Smooth muscle cell (in vitro differentiated cells): Measurements from ENCODE around the gene FERMT1. TPM values are rescaled to one million over a fixed set of nuclear protein-coding genes. Genes with fewer than 3 reads are reported as not detected.

Experiments used
- DNase-seq: peaks from one replicate; lab custom pipeline; 2025; ENCODE audit not compliant: unreplicated experiment; lab: John Stamatoyannopoulos, UW
- H2AFZ ChIP-seq: fragments of 200-600 bp; sonication (generic); 2 replicates; pipeline ENCODE4 v1.6.0; 2016; ENCODE audit warnings: antibody characterized with exemption, low read depth, mild to moderate bottlenecking
- H3F3A ChIP-seq: fragments of 200-600 bp; sonication (generic); 2 replicates; pipeline ENCODE4 v1.6.0; 2017; ENCODE audit warnings: antibody characterized with exemption, low read depth
- H3K27ac ChIP-seq: fragments of 200-600 bp; sonication (generic); 2 replicates; pipeline ENCODE4 v1.5.1; 2016; ENCODE audit warnings: low read depth, mild to moderate bottlenecking
- H3K27me3 ChIP-seq: fragments of 200-600 bp; sonication (generic); 2 replicates; pipeline ENCODE4 v1.6.1; 2016; ENCODE audit warnings: low read depth, mild to moderate bottlenecking
- H3K36me3 ChIP-seq: fragments of 200-600 bp; sonication (generic); 2 replicates; pipeline ENCODE4 v1.5.1; 2016; ENCODE audit warnings: low read depth
- H3K4me1 ChIP-seq: fragments of 200-600 bp; sonication (generic); 2 replicates; pipeline ENCODE4 v1.5.1; 2016; ENCODE audit warnings: low read depth
- H3K4me2 ChIP-seq: fragments of 200-600 bp; sonication (generic); 2 replicates; pipeline ENCODE4 v1.6.0; 2016; ENCODE audit warnings: mild to moderate bottlenecking
- H3K4me3 ChIP-seq: fragments of 200-600 bp; sonication (generic); 2 replicates; pipeline ENCODE4 v1.5.1; 2016; ENCODE audit warnings: mild to moderate bottlenecking
- H3K79me2 ChIP-seq: fragments of 200-600 bp; sonication (generic); 2 replicates; pipeline ENCODE4 v1.6.0; 2016; ENCODE audit warnings: low read depth, mild to moderate bottlenecking
- H3K9ac ChIP-seq: fragments of 200-600 bp; sonication (generic); 2 replicates; pipeline ENCODE4 v1.6.0; 2016; ENCODE audit warnings: low read depth
- H3K9me3 ChIP-seq: fragments of 200-600 bp; sonication (generic); replicated peaks from 2 replicates; pipeline ENCODE4 v1.5.1; 2016; ENCODE audit warnings: low read depth
- H4K20me1 ChIP-seq: fragments of 200-600 bp; sonication (generic); 2 replicates; pipeline ENCODE4 v1.6.0; 2016; ENCODE audit warnings: low read depth
- CTCF ChIP-seq: fragments of 200-600 bp; sonication (generic); IDR thresholded peaks from 2 replicates; pipeline ENCODE4 v1.5.1; 2017; ENCODE audit warnings: borderline replicate concordance, mild to moderate bottlenecking, antibody characterized with exemption; ENCODE audit not compliant: insufficient read depth, poor library complexity, severe bottlenecking
- WGBS: methylation state at CpG from one replicate; pipeline ENCODE4 v1.1.7; 2016; ENCODE audit warnings: low lambda C conversion rate; 5-methylcytosine and 5-hydroxymethylcytosine counted together
- polyA plus RNA-seq: library from polyadenylated mRNA; unstranded; fragments of >200 nt; fragmentation: Nextera tagmentation; extraction: Ambion mirVana; gene quantifications from 2 replicates; pipeline ENCODE4 v1.2.1, GENCODE V29; 2016
- total RNA-seq: library from RNA; depleted of rRNA; stranded (reverse); fragments of >200 nt; gene quantifications from 2 replicates; pipeline ENCODE4 v1.2.3, GENCODE V29; 2014

Gene FERMT1
- 11.2 and 13.8 TPM in 2 replicates for total RNA-seq
- 0.79 and 8.3 TPM in 2 replicates for polyA plus RNA-seq

- H3K27ac ChIP-seq: peak within 1 kb of the TSS; percentile 64
- H3K79me2 ChIP-seq: peaks cover 7% of the 10 kb centered on the region
- H3K36me3 ChIP-seq: no peaks in the 10 kb centered on the region
- H3F3A ChIP-seq: peaks cover 11% of the 10 kb centered on the region
- H2AFZ ChIP-seq: peak within 1 kb of the TSS; percentile 97
- 4% methylated on average over 55 of the region's 55 CpGs for WGBS
- no peaks in the 10 kb centered on the region for H3K9me3 ChIP-seq
- peak within 1 kb of the TSS; percentile 100 for H3K4me2 ChIP-seq
- H3K4me3 ChIP-seq: peak within 1 kb of the TSS; percentile 67
- no peaks in the 10 kb centered on the region for H3K27me3 ChIP-seq
- peak; percentile 19 for DNase-seq
- H3K4me1 ChIP-seq: peaks cover 23% of the 10 kb centered on the region
- H3K9ac ChIP-seq: peak within 1 kb of the TSS; percentile 4
- TF ChIP-seq CTCF: no peak
- no peaks in the 10 kb centered on the region for H4K20me1 ChIP-seq
These were observed at the start of gene FERMT1 for GRCh38 chr20:6122873-6123648. Gene FERMT1 (minus strand): TSS chr20:6123030. CDS start chr20:6119554, 3,476 bp downstream.

GRCh38 chr20:6169251-6169650 lies 46.4 kb upstream of the FERMT1 start:
- Histone ChIP-seq H2AFZ (no peak overlapping the region), H4K20me1 (no peaks in the 10 kb centered on the region), H3K9me3 (no peaks in the 10 kb centered on the region), H3K9ac (no peak overlapping the region), H3K4me1 (no peaks in the 10 kb centered on the region), H3K36me3 (no peaks in the 10 kb centered on the region), H3K27me3 (no peaks in the 10 kb centered on the region), H3K4me2 (no peak overlapping the region), H3K4me3 (no peak overlapping the region), H3K27ac (no peak overlapping the region), H3K79me2 (no peaks in the 10 kb centered on the region), H3F3A (no peaks in the 10 kb centered on the region)
- DNase-seq: no peak
- peak; percentile 6 for TF ChIP-seq CTCF

- no peaks in the 10 kb centered on the region for H3K79me2 ChIP-seq
- H2AFZ ChIP-seq: no peak overlapping the region
- H3K27me3 ChIP-seq: peaks cover under 1% of the 10 kb centered on the region
- no peaks in the 10 kb centered on the region for H3K4me1 ChIP-seq
- no peaks in the 10 kb centered on the region for H3F3A ChIP-seq
- no peak overlapping the region for H3K4me3 ChIP-seq
- no peaks in the 10 kb centered on the region for H4K20me1 ChIP-seq
- no peak overlapping the region for H3K27ac ChIP-seq
- no peaks in the 10 kb centered on the region for H3K36me3 ChIP-seq
- no peak for TF ChIP-seq CTCF
- DNase-seq: no peak
- no peak overlapping the region for H3K4me2 ChIP-seq
- no peaks in the 10 kb centered on the region for H3K9me3 ChIP-seq
- no peak overlapping the region for H3K9ac ChIP-seq
These were observed 45.4 kb upstream of the FERMT1 start for GRCh38 chr20:6168204-6168603.

- H3K9me3 ChIP-seq: no peaks in the 10 kb centered on the region
- no peaks in the 10 kb centered on the region for H3F3A ChIP-seq
- no peaks in the 10 kb centered on the region for H3K4me1 ChIP-seq
- H3K27me3 ChIP-seq: peaks cover 21% of the 10 kb centered on the region
- no peak overlapping the region for H3K4me3 ChIP-seq
- no peak overlapping the region for H2AFZ ChIP-seq
- no peaks in the 10 kb centered on the region for H3K79me2 ChIP-seq
- H3K9ac ChIP-seq: no peak overlapping the region
- no peak overlapping the region for H3K4me2 ChIP-seq
- no peaks in the 10 kb centered on the region for H4K20me1 ChIP-seq
- no peak overlapping the region for H3K27ac ChIP-seq
- H3K36me3 ChIP-seq: no peaks in the 10 kb centered on the region
- no peak for TF ChIP-seq CTCF
- no peak for DNase-seq
These were observed 42.5 kb upstream of the FERMT1 start for GRCh38 chr20:6165346-6165745.
